Body of pancreas (tissue), 4 donors: Measurements from ENCODE around the gene MIER1.

Source experiments
- CTCF ChIP-seq, 7 experiments: fragments of 450-650 bp in 4 of 7; fragments of 200-600 bp in 3 of 7; sonication (generic) in 3 of 7; IDR thresholded peaks; one replicate each; pipeline ENCODE4 v1.5.1; 2016 to 2019; ENCODE audit warnings: antibody characterized with exemption in 7 of 7
- POLR2A ChIP-seq, 3 donors: fragments of 450-650 bp; IDR thresholded peaks; one replicate each; pipeline ENCODE4 v1.6.1; 2016; ENCODE audit warnings: antibody characterized with exemption in 3 of 3, mild to moderate bottlenecking in 2 of 3

DNA sequence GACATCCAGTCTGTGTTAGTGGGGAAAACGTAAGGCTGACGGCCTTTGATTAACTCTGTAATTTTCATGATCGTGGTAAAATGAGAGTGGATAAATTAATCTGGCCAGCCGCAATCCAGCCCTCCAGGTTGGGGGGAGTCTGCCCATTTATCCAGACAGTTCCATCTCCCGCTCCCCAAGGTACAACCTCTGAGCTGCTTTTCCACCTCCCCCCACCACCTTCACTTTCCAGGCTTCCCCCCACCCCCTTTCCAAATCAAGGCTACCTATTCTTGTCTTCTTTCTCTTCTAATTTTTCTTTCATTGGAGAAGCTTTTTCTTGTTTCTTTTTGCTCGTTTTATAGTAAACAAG is 6.0 kb downstream of the MIER1 start:
- no peak for TF ChIP-seq CTCF (IDR thresholded peaks at IDR 0.05)
- no peak for TF ChIP-seq POLR2A (IDR thresholded peaks at IDR 0.05)
